OCI-LY1 (cell line): ENCODE data around the gene TIAM1.

Experiments
- CTCF ChIP-seq: fragments of 200-600 bp; sonication (generic), shearing (Covaris generic); IDR thresholded peaks from 2 replicates; pipeline ENCODE4 v1.5.1; 2017; ENCODE audit warnings: mild to moderate bottlenecking, antibody characterized with exemption, low read length, moderate library complexity, mixed read lengths
- EZH2 ChIP-seq: fragments of 200-600 bp; sonication (generic), shearing (Covaris generic); IDR thresholded peaks from 2 replicates; pipeline ENCODE4 v1.8.0; 2017; ENCODE audit warnings: borderline replicate concordance, mixed run types, mild to moderate bottlenecking, antibody characterized with exemption, low read length, moderate library complexity, mixed read lengths

DNA sequence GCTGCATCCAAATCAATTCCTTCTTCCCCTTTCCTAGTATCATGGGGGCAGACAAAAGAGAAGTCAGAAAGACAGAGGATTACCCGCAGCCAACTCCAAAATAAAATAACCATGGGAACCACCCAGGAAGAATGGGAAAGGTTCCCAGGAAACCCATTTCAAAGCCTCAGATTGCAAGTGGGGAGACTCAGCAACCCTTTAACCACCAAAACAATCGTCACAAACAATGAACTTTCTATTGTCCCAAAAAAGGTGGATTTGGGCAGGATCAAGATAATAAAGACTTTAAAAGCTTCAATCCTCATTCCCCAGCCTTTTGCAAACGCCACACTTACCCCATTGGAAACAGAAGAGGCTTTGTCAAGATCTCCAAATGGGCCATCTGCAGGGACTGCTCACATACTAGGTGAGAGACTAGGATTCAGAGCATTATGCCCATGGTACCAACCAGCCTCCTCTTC lies 5.1 kb downstream of the TIAM1 start:
- TF ChIP-seq CTCF: no peak
- no peak for TF ChIP-seq EZH2
